ENCODE results near the gene SCG3.

DNA sequence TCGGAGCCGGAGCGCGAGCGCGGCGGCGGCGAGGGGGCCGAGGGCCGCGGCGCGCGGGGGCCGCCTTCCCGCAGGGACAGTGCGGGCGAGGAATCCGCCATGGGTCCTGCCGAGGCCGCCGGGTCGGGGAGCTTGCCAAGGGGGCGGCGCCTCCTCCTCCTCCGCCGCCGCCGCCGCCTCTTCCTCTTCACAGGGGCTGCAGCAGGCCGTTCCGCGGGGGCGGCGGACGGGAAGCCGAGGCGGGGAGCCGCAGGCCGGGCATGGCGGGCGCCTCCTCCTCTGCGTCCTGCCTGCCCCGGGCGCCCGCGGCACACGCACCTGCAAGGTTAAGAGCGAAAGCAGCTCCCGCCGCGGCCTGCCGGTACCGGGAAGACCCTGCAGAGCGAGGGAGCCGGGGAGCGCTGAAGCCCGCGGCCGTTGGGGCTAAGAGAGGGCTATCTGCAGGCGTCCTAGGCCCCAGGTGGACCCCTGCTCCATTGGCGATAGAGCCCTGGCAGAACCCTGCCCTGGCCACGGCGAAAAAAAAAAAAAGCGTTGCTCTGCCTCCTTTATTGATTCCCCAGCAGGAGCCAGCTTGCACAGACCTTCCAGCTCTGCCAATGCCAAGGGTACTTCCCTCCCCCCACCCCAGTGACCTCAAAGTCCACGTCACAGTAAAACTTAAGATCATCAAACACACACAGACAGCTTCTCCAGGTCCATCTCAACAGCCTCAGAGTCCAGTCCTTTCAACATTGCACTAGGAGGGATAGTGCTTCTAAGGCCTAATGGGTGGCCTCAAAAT is 56.4 kb downstream of the SCG3 start, which contains the start of gene LYSMD2:
- TF ChIP-seq, protein P1, sequence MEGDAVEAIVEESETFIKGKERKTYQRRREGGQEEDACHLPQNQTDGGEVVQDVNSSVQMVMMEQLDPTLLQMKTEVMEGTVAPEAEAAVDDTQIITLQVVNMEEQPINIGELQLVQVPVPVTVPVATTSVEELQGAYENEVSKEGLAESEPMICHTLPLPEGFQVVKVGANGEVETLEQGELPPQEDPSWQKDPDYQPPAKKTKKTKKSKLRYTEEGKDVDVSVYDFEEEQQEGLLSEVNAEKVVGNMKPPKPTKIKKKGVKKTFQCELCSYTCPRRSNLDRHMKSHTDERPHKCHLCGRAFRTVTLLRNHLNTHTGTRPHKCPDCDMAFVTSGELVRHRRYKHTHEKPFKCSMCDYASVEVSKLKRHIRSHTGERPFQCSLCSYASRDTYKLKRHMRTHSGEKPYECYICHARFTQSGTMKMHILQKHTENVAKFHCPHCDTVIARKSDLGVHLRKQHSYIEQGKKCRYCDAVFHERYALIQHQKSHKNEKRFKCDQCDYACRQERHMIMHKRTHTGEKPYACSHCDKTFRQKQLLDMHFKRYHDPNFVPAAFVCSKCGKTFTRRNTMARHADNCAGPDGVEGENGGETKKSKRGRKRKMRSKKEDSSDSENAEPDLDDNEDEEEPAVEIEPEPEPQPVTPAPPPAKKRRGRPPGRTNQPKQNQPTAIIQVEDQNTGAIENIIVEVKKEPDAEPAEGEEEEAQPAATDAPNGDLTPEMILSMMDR (IDR thresholded peaks at IDR 0.05) = no peak
- TF ChIP-seq EZH2 (IDR thresholded peaks at IDR 0.05; ENCODE audit: borderline replicate concordance, insufficient read depth, low read depth, low read length, poor library complexity, severe bottlenecking) = no peak
